HTR-8/SVneo (cell line): ENCODE data around the gene PRDX5.

ENCODE experiments used
- DNase-seq: peaks from one replicate; pipeline ENCODE4 v3.0.0; 2011; ENCODE audit warnings: low spot score, mixed read lengths; ENCODE audit not compliant: insufficient read length
- FAIRE-seq: peaks from 2 replicates; lab custom pipeline; 2011; peaks lifted over from hg19 to GRCh38; lab: Jason Lieb, UNC

The PRDX5 gene

GRCh38 chr11:64342869-64343745, 25.2 kb downstream of the PRDX5 start:
- FAIRE-seq (no peak), DNase-seq (no peak)

- DNase-seq (no peak), FAIRE-seq (no peak)
These were observed 26.0 kb downstream of the PRDX5 start for GRCh38 chr11:64343767-64344559.

- DNase-seq (no peak), FAIRE-seq (no peak)
These were observed 26.9 kb downstream of the PRDX5 start for GRCh38 chr11:64344787-64345186.

- FAIRE-seq = no peak
These were observed 29.4 kb downstream of the PRDX5 start for GRCh38 chr11:64347193-64347867.

GRCh38 chr11:64348383-64349024, 30.6 kb downstream of the PRDX5 start:
- no peak for FAIRE-seq
- DNase-seq = no peak

More at GRCh38 chr11:64347193-64347867, 29.4 kb downstream of the PRDX5 start:
- DNase-seq = no peak

- FAIRE-seq (no peak), DNase-seq (no peak)
These were observed 31.1 kb downstream of the PRDX5 start for GRCh38 chr11:64349025-64349387.

GRCh38 chr11:64349404-64349803, 31.5 kb downstream of the PRDX5 start:
- DNase-seq (no peak), FAIRE-seq (no peak)

- no peak for DNase-seq
- FAIRE-seq = no peak
These were observed 33.3 kb downstream of the PRDX5 start for GRCh38 chr11:64351136-64351631.

- DNase-seq = no peak
- FAIRE-seq = no peak
These were observed 34.4 kb downstream of the PRDX5 start for GRCh38 chr11:64352099-64352994.

- FAIRE-seq = no peak
- DNase-seq = no peak
These were observed 35.2 kb downstream of the PRDX5 start for GRCh38 chr11:64352995-64353714.

- DNase-seq = no peak
- no peak for FAIRE-seq
These were observed 36.0 kb downstream of the PRDX5 start for GRCh38 chr11:64353715-64354506.

GRCh38 chr11:64355078-64355940, 37.4 kb downstream of the PRDX5 start:
- no peak for FAIRE-seq
- peak; percentile 91 for DNase-seq

GRCh38 chr11:64356498-64357411, 38.8 kb downstream of the PRDX5 start:
- DNase-seq = no peak
- no peak for FAIRE-seq

- no peak for FAIRE-seq
- no peak for DNase-seq
These were observed 39.5 kb downstream of the PRDX5 start for GRCh38 chr11:64357446-64357845.

GRCh38 chr11:64357904-64358535, 40.1 kb downstream of the PRDX5 start:
- FAIRE-seq (no peak), DNase-seq (no peak)
